Gastrocnemius medialis (tissue), 4 donors: ENCODE results near the gene SH2B3. TPM values are rescaled to one million over a fixed set of nuclear protein-coding genes. Genes with fewer than 3 reads are reported as not detected.

Source experiments
- ATAC-seq, 2 donors: fragments of 150-250 bp; one replicate each; pipeline ENCODE4 v1.9.1; 2016
- DNase-seq, 2 donors: peaks; one replicate each; pipeline ENCODE4 v3.0.0-alpha.2; 2019
- H3K27ac ChIP-seq, 4 donors: fragments of 200-600 bp; sonication (generic); 1 replicate in 1 of 4; 2 replicates in 3 of 4; pipeline ENCODE4 v1.5.1; 2016 to 2018; ENCODE audit warnings: mild to moderate bottlenecking in 2 of 4, moderate library complexity in 1 of 4
- H3K27me3 ChIP-seq, 3 donors: fragments of 200-600 bp; sonication (generic) in 2 of 3; 1 replicate in 1 of 3; 2 replicates in 2 of 3; pipeline versions ENCODE4 v1.5.1 to v1.6.0; 2016 to 2019; ENCODE audit warnings: mild to moderate bottlenecking in 1 of 3, moderate library complexity in 1 of 3
- H3K36me3 ChIP-seq, 2 donors: fragments of 200-600 bp; sonication (generic) in 1 of 2; one replicate each; pipeline ENCODE4 v1.5.1; 2017 to 2018
- H3K4me1 ChIP-seq, 2 donors: fragments of 200-600 bp; sonication (generic) in 1 of 2; one replicate each; pipeline ENCODE4 v1.5.1; 2016 to 2017; ENCODE audit warnings: mild to moderate bottlenecking in 2 of 2
- H3K4me3 ChIP-seq, 4 donors: fragments of 200-600 bp; sonication (generic) in 3 of 4; 1 replicate in 1 of 4; 2 replicates in 3 of 4; pipeline ENCODE4 v1.5.1; 2016 to 2019; ENCODE audit warnings: mild to moderate bottlenecking in 2 of 4
- H3K9me3 ChIP-seq, 3 donors: fragments of 200-600 bp; sonication (generic) in 2 of 3; 1 replicate in 1 of 3; 2 replicates in 2 of 3; pipeline ENCODE4 v1.5.1; 2016 to 2019
- CTCF ChIP-seq, 5 experiments: fragments of 450-650 bp in 3 of 5; fragments of 200-600 bp in 2 of 5; sonication (generic) in 2 of 5; IDR thresholded peaks in 4 of 5; conservative IDR thresholded peaks in 1 of 5; 1 replicate in 4 of 5; 2 replicates in 1 of 5; pipeline ENCODE4 v1.5.1; 2016 to 2019; ENCODE audit warnings: antibody characterized with exemption in 5 of 5, mild to moderate bottlenecking in 3 of 5, moderate library complexity in 3 of 5
- POLR2A ChIP-seq, 2 donors: fragments of 450-650 bp; IDR thresholded peaks; one replicate each; pipeline ENCODE4 v1.6.1; 2017; ENCODE audit warnings: antibody characterized with exemption in 2 of 2, mild to moderate bottlenecking in 2 of 2, moderate library complexity in 2 of 2
- in situ Hi-C, 4 donors: fragments of 200-750 bp; cut with MboI; loops; one replicate each; pipeline versions ENCODE4 v1.15.0 to v1.8.0; 2017; ENCODE audit warnings: low sequenced_read_pairs in 4 of 4
- intact Hi-C: fragments of 100-400 bp; cut with DNase I; formaldehyde crosslinking; loops from one replicate; pipeline ENCODE4 v1.15.1; 2023; ENCODE audit warnings: low total_unique reads
- total RNA-seq, 4 donors: library from RNA; depleted of rRNA; stranded (reverse); fragments of >200 nt; gene quantifications; one replicate each; pipeline versions ENCODE4 v1.1.0 to v1.2.3, GENCODE V29; 2016

The SH2B3 gene
- total RNA-seq, 4 donors from 2014 or later: 10.4 to 20.0 (median 15.5) TPM

- H3K9me3 ChIP-seq: no peaks in the 10 kb centered on the region
- H3K4me3 ChIP-seq: peak overlapping the region in 1 of 4 donors; percentile 8
- in situ Hi-C loops: no loop called here
- H3K4me1 ChIP-seq: peaks cover 69 to 77% of the 10 kb centered on the region in 2 donors
- DNase-seq: no peak
- H3K27me3 ChIP-seq: no peaks in the 10 kb centered on the region
- intact Hi-C loops: loop anchor here (5.0 kb wide), 1 partner anchor 278 kb away; the partner anchor contains the start of genes ACAD10 and BRAP
- no peak for ATAC-seq
- H3K27ac ChIP-seq: peak overlapping the region; percentile 72 to 83 (median 83)
- no peaks in the 10 kb centered on the region for H3K36me3 ChIP-seq
- TF ChIP-seq CTCF (IDR thresholded peaks at IDR 0.05 in 4 of 5, conservative IDR thresholded peaks at IDR 0.05 in 1 of 5): no peak
- TF ChIP-seq POLR2A (IDR thresholded peaks at IDR 0.05): no peak
These were observed 3.7 kb downstream of the SH2B3 start for GRCh38 chr12:111409403-111409779.

GRCh38 chr12:111409780-111410430 is 4.2 kb downstream of the SH2B3 start:
- peak in 1 of 2 donors; percentile 35 for DNase-seq
- peak overlapping the region in 1 of 4 donors; percentile 8 for H3K4me3 ChIP-seq
- H3K4me1 ChIP-seq: peaks cover 69 to 73% of the 10 kb centered on the region in 2 donors
- in situ Hi-C loops: no loop called here
- ATAC-seq: no peak
- intact Hi-C loops: loop anchor here (5.0 kb wide), 1 partner anchor 277 kb away; the partner anchor contains the start of genes ACAD10 and BRAP
- no peaks in the 10 kb centered on the region for H3K9me3 ChIP-seq
- no peaks in the 10 kb centered on the region for H3K27me3 ChIP-seq
- H3K36me3 ChIP-seq: no peaks in the 10 kb centered on the region
- peak overlapping the region; percentile 72 to 83 (median 83) for H3K27ac ChIP-seq
- TF ChIP-seq CTCF (IDR thresholded peaks at IDR 0.05 in 4 of 5, conservative IDR thresholded peaks at IDR 0.05 in 1 of 5) (no peak), POLR2A (IDR thresholded peaks at IDR 0.05) (no peak)

- no peak for TF ChIP-seq CTCF (IDR thresholded peaks at IDR 0.05 in 4 of 5, conservative IDR thresholded peaks at IDR 0.05 in 1 of 5)
- TF ChIP-seq POLR2A (IDR thresholded peaks at IDR 0.05): no peak
- in situ Hi-C loops (no loop called here), intact Hi-C loops (no loop called here)
- Histone ChIP-seq H3K9me3 (no peaks in the 10 kb centered on the region), H3K4me3 (peak overlapping the region in 1 of 4 donors; percentile 9), H3K27me3 (no peaks in the 10 kb centered on the region), H3K4me1 (peaks cover 69 to 70% of the 10 kb centered on the region in 2 donors), H3K27ac (peak overlapping the region; percentile 72 to 83 (median 83)), H3K36me3 (no peaks in the 10 kb centered on the region)
- ATAC-seq (no peak), DNase-seq (peak in 1 of 2 donors; percentile 45)
These were observed 4.9 kb downstream of the SH2B3 start for GRCh38 chr12:111410431-111411184.

GRCh38 chr12:111411185-111411764 is 5.6 kb downstream of the SH2B3 start:
- in situ Hi-C loops: no loop called here
- no peaks in the 10 kb centered on the region for H3K9me3 ChIP-seq
- H3K27ac ChIP-seq: peak overlapping the region; percentile 72 to 83 (median 83)
- intact Hi-C loops: no loop called here
- ATAC-seq (no peak), DNase-seq (no peak)
- peaks cover 69 to 70% of the 10 kb centered on the region in 2 donors for H3K4me1 ChIP-seq
- no peaks in the 10 kb centered on the region for H3K36me3 ChIP-seq
- TF ChIP-seq POLR2A (IDR thresholded peaks at IDR 0.05): no peak
- no peak for TF ChIP-seq CTCF (IDR thresholded peaks at IDR 0.05 in 4 of 5, conservative IDR thresholded peaks at IDR 0.05 in 1 of 5)
- no peaks in the 10 kb centered on the region for H3K27me3 ChIP-seq
- H3K4me3 ChIP-seq: no peak overlapping the region
